DOHH2 (cell line): Measurements from ENCODE around the gene HAGHL.

ENCODE experiments used
- H3F3A ChIP-seq: fragments of 200-600 bp; sonication (generic), shearing (Covaris generic); 2 replicates; pipeline ENCODE4 v1.6.0; 2016; ENCODE audit warnings: antibody characterized with exemption, mild to moderate bottlenecking; ENCODE audit not compliant: control insufficient read depth, insufficient read depth
- H3K27ac ChIP-seq: fragments of 200-600 bp; sonication (generic); 2 replicates; pipeline ENCODE4 v1.5.1; 2014; ENCODE audit warnings: low read depth, mild to moderate bottlenecking, low read length, moderate library complexity
- H3K27me3 ChIP-seq: fragments of 200-600 bp; sonication (generic); 2 replicates; pipeline ENCODE4 v1.6.1; 2014; ENCODE audit warnings: mild to moderate bottlenecking, low read length, mixed read lengths; ENCODE audit not compliant: control insufficient read depth
- H3K36me3 ChIP-seq: fragments of 200-600 bp; sonication (generic); 2 replicates; pipeline ENCODE4 v1.6.1; 2014; ENCODE audit warnings: mild to moderate bottlenecking, low read length, moderate library complexity, mixed read lengths; ENCODE audit not compliant: control insufficient read depth
- H3K4me1 ChIP-seq: fragments of 200-600 bp; sonication (generic); 2 replicates; pipeline ENCODE4 v1.6.1; 2014; ENCODE audit warnings: mild to moderate bottlenecking, low read length, mixed read lengths; ENCODE audit not compliant: control insufficient read depth
- H3K4me2 ChIP-seq: fragments of 200-600 bp; sonication (generic); 2 replicates; pipeline ENCODE4 v1.6.0; 2014; ENCODE audit warnings: mild to moderate bottlenecking, low read length, moderate library complexity
- H3K4me3 ChIP-seq: fragments of 200-600 bp; sonication (generic); 2 replicates; pipeline ENCODE4 v1.5.1; 2014; ENCODE audit warnings: mild to moderate bottlenecking, low read length, mixed read lengths
- H3K79me2 ChIP-seq: fragments of 200-600 bp; sonication (generic); 2 replicates; pipeline ENCODE4 v1.6.1; 2014; ENCODE audit warnings: mild to moderate bottlenecking, low read length, mixed read lengths; ENCODE audit not compliant: control insufficient read depth
- H3K9me2 ChIP-seq: fragments of 200-600 bp; sonication (generic); replicated peaks from 2 replicates; pipeline ENCODE4 v1.6.1; 2014; ENCODE audit warnings: mild to moderate bottlenecking, low read length, mixed read lengths; ENCODE audit not compliant: control insufficient read depth
- H3K9me3 ChIP-seq: fragments of 200-600 bp; sonication (generic); 2 replicates; pipeline ENCODE4 v1.6.1; 2014; ENCODE audit warnings: antibody characterized with exemption, low read length, mixed read lengths; ENCODE audit not compliant: control insufficient read depth, insufficient read depth
- H4K20me1 ChIP-seq: fragments of 200-600 bp; sonication (generic); 2 replicates; pipeline ENCODE4 v1.6.0; 2014; ENCODE audit warnings: low read depth, mild to moderate bottlenecking, antibody characterized with exemption, low read length, moderate library complexity; ENCODE audit not compliant: control insufficient read depth, insufficient read depth
- EZH2phosphoT487 ChIP-seq: fragments of 200-600 bp; sonication (generic); IDR thresholded peaks from 2 replicates; pipeline ENCODE4 v1.6.1; 2017; ENCODE audit warnings: borderline replicate concordance, mild to moderate bottlenecking, antibody characterized with exemption, low read length, moderate library complexity, mixed read lengths
- TF ChIP-seq, protein P1 (sequence below): fragments of 200-600 bp; sonication (generic); IDR thresholded peaks from one replicate; pipeline ENCODE4 v1.5.1; 2014; ENCODE audit warnings: antibody characterized with exemption, mild to moderate bottlenecking, low read depth, low read length; ENCODE audit not compliant: poor library complexity, severe bottlenecking

Gene HAGHL

GRCh38 chr16:700684-701584, 26.0 kb upstream of the HAGHL start:
- Histone ChIP-seq H3K36me3 (no peaks in the 10 kb centered on the region), H3K79me2 (no peaks in the 10 kb centered on the region), H3K27ac (no peak overlapping the region), H3F3A (no peaks in the 10 kb centered on the region), H3K9me2 (no peaks in the 10 kb centered on the region), H3K4me3 (no peak overlapping the region), H3K9me3 (no peaks in the 10 kb centered on the region), H3K4me1 (peaks cover under 1% of the 10 kb centered on the region), H4K20me1 (no peaks in the 10 kb centered on the region), H3K4me2 (no peak overlapping the region), H3K27me3 (peaks cover 49% of the 10 kb centered on the region)
- TF ChIP-seq EZH2phosphoT487, result no peak

GRCh38 chr16:702341-702740, 24.6 kb upstream of the HAGHL start:
- no peaks in the 10 kb centered on the region for H4K20me1 ChIP-seq
- H3K36me3 ChIP-seq, result no peaks in the 10 kb centered on the region
- no peaks in the 10 kb centered on the region for H3K9me2 ChIP-seq
- TF ChIP-seq EZH2phosphoT487, result no peak
- TF ChIP-seq, protein P1, sequence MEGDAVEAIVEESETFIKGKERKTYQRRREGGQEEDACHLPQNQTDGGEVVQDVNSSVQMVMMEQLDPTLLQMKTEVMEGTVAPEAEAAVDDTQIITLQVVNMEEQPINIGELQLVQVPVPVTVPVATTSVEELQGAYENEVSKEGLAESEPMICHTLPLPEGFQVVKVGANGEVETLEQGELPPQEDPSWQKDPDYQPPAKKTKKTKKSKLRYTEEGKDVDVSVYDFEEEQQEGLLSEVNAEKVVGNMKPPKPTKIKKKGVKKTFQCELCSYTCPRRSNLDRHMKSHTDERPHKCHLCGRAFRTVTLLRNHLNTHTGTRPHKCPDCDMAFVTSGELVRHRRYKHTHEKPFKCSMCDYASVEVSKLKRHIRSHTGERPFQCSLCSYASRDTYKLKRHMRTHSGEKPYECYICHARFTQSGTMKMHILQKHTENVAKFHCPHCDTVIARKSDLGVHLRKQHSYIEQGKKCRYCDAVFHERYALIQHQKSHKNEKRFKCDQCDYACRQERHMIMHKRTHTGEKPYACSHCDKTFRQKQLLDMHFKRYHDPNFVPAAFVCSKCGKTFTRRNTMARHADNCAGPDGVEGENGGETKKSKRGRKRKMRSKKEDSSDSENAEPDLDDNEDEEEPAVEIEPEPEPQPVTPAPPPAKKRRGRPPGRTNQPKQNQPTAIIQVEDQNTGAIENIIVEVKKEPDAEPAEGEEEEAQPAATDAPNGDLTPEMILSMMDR, result no peak
- peaks cover 61% of the 10 kb centered on the region for H3K27me3 ChIP-seq
- no peak overlapping the region for H3K4me2 ChIP-seq
- no peak overlapping the region for H3K27ac ChIP-seq
- H3K4me3 ChIP-seq, result no peak overlapping the region
- no peaks in the 10 kb centered on the region for H3K9me3 ChIP-seq
- no peaks in the 10 kb centered on the region for H3K79me2 ChIP-seq
- H3K4me1 ChIP-seq, result no peaks in the 10 kb centered on the region
- no peaks in the 10 kb centered on the region for H3F3A ChIP-seq

DNA sequence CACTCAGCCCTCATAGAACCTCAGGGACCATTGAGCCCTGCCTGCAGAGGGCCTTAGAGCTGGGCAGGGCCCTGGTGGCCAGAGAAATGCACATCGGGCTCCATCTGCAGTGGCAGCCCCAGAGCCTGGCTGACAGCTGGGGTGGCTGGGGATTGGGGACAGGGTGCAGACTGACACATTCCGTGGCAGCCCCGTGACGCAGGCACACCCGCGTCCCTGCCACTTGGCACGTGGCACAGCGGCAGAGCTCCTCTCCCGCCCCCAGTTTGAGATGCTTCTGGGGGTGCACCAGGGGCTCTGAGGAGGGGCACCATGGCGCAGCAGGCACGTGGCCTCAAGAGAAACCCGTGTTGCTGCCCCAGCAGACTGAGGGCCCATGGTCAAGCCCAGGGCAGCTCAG, 23.5 kb upstream of the HAGHL start:
- no peaks in the 10 kb centered on the region for H3K9me3 ChIP-seq
- no peaks in the 10 kb centered on the region for H3F3A ChIP-seq
- no peaks in the 10 kb centered on the region for H3K4me1 ChIP-seq
- no peak for TF ChIP-seq EZH2phosphoT487
- TF ChIP-seq, protein P1, result no peak
- no peaks in the 10 kb centered on the region for H4K20me1 ChIP-seq
- H3K27ac ChIP-seq, result no peak overlapping the region
- H3K36me3 ChIP-seq, result no peaks in the 10 kb centered on the region
- H3K79me2 ChIP-seq, result no peaks in the 10 kb centered on the region
- no peak overlapping the region for H3K4me2 ChIP-seq
- peaks cover 62% of the 10 kb centered on the region for H3K27me3 ChIP-seq
- no peak overlapping the region for H3K4me3 ChIP-seq
- no peaks in the 10 kb centered on the region for H3K9me2 ChIP-seq

- H3K9me2 ChIP-seq, result no peaks in the 10 kb centered on the region
- H4K20me1 ChIP-seq, result no peaks in the 10 kb centered on the region
- H3F3A ChIP-seq, result no peaks in the 10 kb centered on the region
- TF ChIP-seq, protein P1, result no peak
- no peak for TF ChIP-seq EZH2phosphoT487
- no peaks in the 10 kb centered on the region for H3K9me3 ChIP-seq
- H3K79me2 ChIP-seq, result no peaks in the 10 kb centered on the region
- no peaks in the 10 kb centered on the region for H3K4me1 ChIP-seq
- H3K27me3 ChIP-seq, result peaks cover 65% of the 10 kb centered on the region
- no peak overlapping the region for H3K4me2 ChIP-seq
- no peaks in the 10 kb centered on the region for H3K36me3 ChIP-seq
- no peak overlapping the region for H3K27ac ChIP-seq
- H3K4me3 ChIP-seq, result no peak overlapping the region
Measured at GRCh38 chr16:704047-704446, 22.9 kb upstream of the HAGHL start.
